ENCODE results near the gene CCSAP. TPM values are rescaled to one million over a fixed set of nuclear protein-coding genes. Genes with fewer than 3 reads are reported as not detected.

CCSAP gene
- total RNA-seq, 1 experiment from 2014 or later = 9.5 TPM

DNA sequence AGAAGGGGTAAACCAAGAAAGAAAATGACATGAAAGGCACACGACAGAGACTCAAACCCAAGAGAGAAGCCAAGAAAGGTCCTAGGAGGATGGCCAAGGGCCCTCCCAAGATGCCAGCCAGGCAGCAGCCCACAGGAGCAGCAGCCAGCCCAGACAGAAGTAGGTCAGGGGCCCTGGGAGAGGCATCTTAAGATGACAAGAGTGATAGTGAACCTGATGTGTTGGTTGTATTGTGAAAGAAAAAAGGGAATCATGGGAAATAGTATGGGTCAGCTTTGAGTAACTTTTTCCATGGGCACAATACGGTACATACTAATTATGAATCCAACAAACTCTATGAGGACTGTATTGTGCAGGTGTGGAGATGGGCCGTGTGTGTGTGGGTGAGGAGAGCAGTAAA is 3.3 kb downstream of the CCSAP start:
- peaks cover 23% of the 10 kb centered on the region for H3K4me1 ChIP-seq (ENCODE audit: insufficient read depth, low read length)
- ATAC-seq (no peak), DNase-seq (peak; percentile 26)
- no peaks in the 10 kb centered on the region for H3K27me3 ChIP-seq (ENCODE audit: low read length)
- H2AFZ ChIP-seq (ENCODE audit: low read length) = no peak overlapping the region
- ChIA-PET POLR2A (ENCODE audit: unreplicated experiment) (no interaction called here), CTCF (no interaction called here)
- H3K9me3 ChIP-seq (ENCODE audit: low read length) = no peaks in the 10 kb centered on the region
- no peaks in the 10 kb centered on the region for H3K36me3 ChIP-seq (ENCODE audit: low read depth, low read length)
- H3K9me2 ChIP-seq (replicated peaks; ENCODE audit: low read length) = no peaks in the 10 kb centered on the region
- no peaks in the 10 kb centered on the region for H4K20me1 ChIP-seq (ENCODE audit: low read length)
- intact Hi-C loops (cut with micrococcal nuclease) = no loop called here
- peak overlapping the region; percentile 97 for H3K4me2 ChIP-seq (ENCODE audit: low read length)
- H3K79me2 ChIP-seq (ENCODE audit: low read length) = peaks cover 66% of the 10 kb centered on the region
- no peaks in the 10 kb centered on the region for H3F3A ChIP-seq (ENCODE audit: low read length, unreplicated experiment)
- BruUV-seq (replicated peaks) = no TSS peak
- H3K27ac ChIP-seq (ENCODE audit: low read length) = no peak overlapping the region
- TF ChIP-seq, protein P1, sequence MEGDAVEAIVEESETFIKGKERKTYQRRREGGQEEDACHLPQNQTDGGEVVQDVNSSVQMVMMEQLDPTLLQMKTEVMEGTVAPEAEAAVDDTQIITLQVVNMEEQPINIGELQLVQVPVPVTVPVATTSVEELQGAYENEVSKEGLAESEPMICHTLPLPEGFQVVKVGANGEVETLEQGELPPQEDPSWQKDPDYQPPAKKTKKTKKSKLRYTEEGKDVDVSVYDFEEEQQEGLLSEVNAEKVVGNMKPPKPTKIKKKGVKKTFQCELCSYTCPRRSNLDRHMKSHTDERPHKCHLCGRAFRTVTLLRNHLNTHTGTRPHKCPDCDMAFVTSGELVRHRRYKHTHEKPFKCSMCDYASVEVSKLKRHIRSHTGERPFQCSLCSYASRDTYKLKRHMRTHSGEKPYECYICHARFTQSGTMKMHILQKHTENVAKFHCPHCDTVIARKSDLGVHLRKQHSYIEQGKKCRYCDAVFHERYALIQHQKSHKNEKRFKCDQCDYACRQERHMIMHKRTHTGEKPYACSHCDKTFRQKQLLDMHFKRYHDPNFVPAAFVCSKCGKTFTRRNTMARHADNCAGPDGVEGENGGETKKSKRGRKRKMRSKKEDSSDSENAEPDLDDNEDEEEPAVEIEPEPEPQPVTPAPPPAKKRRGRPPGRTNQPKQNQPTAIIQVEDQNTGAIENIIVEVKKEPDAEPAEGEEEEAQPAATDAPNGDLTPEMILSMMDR (conservative IDR thresholded peaks at IDR 0.05; ENCODE audit: low read depth, low read length) = no peak
- no peak for TF ChIP-seq EZH2 (IDR thresholded peaks at IDR 0.05; ENCODE audit: low read length, unreplicated experiment)
- TF ChIP-seq EZH2phosphoT487 (IDR thresholded peaks at IDR 0.05; ENCODE audit: borderline replicate concordance, low read length) = no peak
- no peak overlapping the region for H3K9ac ChIP-seq (ENCODE audit: low read length)
- H3K4me3 ChIP-seq (ENCODE audit: low read length) = no peak overlapping the region

GRCh38 chr1:229339086-229339485 is 3.8 kb downstream of the CCSAP start:
- intact Hi-C loops (cut with micrococcal nuclease) = no loop called here
- ChIA-PET POLR2A (ENCODE audit: unreplicated experiment) (no interaction called here), CTCF (no interaction called here)
- no TSS peak for BruUV-seq (replicated peaks)
- Histone ChIP-seq H3K79me2 (ENCODE audit: low read length) (peaks cover 66% of the 10 kb centered on the region), H3K4me2 (ENCODE audit: low read length) (peak overlapping the region; percentile 97), H3K9me2 (replicated peaks; ENCODE audit: low read length) (no peaks in the 10 kb centered on the region), H3K36me3 (ENCODE audit: low read depth, low read length) (no peaks in the 10 kb centered on the region), H3K4me1 (ENCODE audit: insufficient read depth, low read length) (peaks cover 23% of the 10 kb centered on the region), H3F3A (ENCODE audit: low read length, unreplicated experiment) (no peaks in the 10 kb centered on the region), H4K20me1 (ENCODE audit: low read length) (no peaks in the 10 kb centered on the region), H3K27me3 (ENCODE audit: low read length) (no peaks in the 10 kb centered on the region), H3K9me3 (ENCODE audit: low read length) (no peaks in the 10 kb centered on the region), H3K27ac (ENCODE audit: low read length) (no peak overlapping the region), H3K9ac (ENCODE audit: low read length) (no peak overlapping the region), H2AFZ (ENCODE audit: low read length) (no peak overlapping the region), H3K4me3 (ENCODE audit: low read length) (no peak overlapping the region)
- DNase-seq = no peak
- no peak for ATAC-seq
- TF ChIP-seq EZH2phosphoT487 (IDR thresholded peaks at IDR 0.05; ENCODE audit: borderline replicate concordance, low read length) (no peak), EZH2 (IDR thresholded peaks at IDR 0.05; ENCODE audit: low read length, unreplicated experiment) (no peak)
- TF ChIP-seq, protein P1 (conservative IDR thresholded peaks at IDR 0.05; ENCODE audit: low read depth, low read length) = no peak

- ATAC-seq (no peak), DNase-seq (no peak)
- no peak overlapping the region for H3K4me3 ChIP-seq (ENCODE audit: low read length)
- H3K36me3 ChIP-seq (ENCODE audit: low read depth, low read length) = no peaks in the 10 kb centered on the region
- no TSS peak for BruUV-seq (replicated peaks)
- H2AFZ ChIP-seq (ENCODE audit: low read length) = no peak overlapping the region
- CTCF ChIA-PET = no interaction called here
- POLR2A ChIA-PET (ENCODE audit: unreplicated experiment) = no interaction called here
- H4K20me1 ChIP-seq (ENCODE audit: low read length) = no peaks in the 10 kb centered on the region
- H3K4me1 ChIP-seq (ENCODE audit: insufficient read depth, low read length) = peaks cover 17% of the 10 kb centered on the region
- H3F3A ChIP-seq (ENCODE audit: low read length, unreplicated experiment) = no peaks in the 10 kb centered on the region
- H3K27me3 ChIP-seq (ENCODE audit: low read length) = no peaks in the 10 kb centered on the region
- no peak overlapping the region for H3K4me2 ChIP-seq (ENCODE audit: low read length)
- H3K9ac ChIP-seq (ENCODE audit: low read length) = no peak overlapping the region
- H3K9me3 ChIP-seq (ENCODE audit: low read length) = no peaks in the 10 kb centered on the region
- TF ChIP-seq EZH2phosphoT487 (IDR thresholded peaks at IDR 0.05; ENCODE audit: borderline replicate concordance, low read length) (no peak), EZH2 (IDR thresholded peaks at IDR 0.05; ENCODE audit: low read length, unreplicated experiment) (no peak)
- TF ChIP-seq, protein P1 (conservative IDR thresholded peaks at IDR 0.05; ENCODE audit: low read depth, low read length) = no peak
- intact Hi-C loops (cut with micrococcal nuclease) = loop anchor here (2.0 kb wide), 1 partner anchor 216 kb away; no protein-coding TSS in a partner anchor
- H3K79me2 ChIP-seq (ENCODE audit: low read length) = peaks cover 61% of the 10 kb centered on the region
- H3K9me2 ChIP-seq (replicated peaks; ENCODE audit: low read length) = no peaks in the 10 kb centered on the region
- no peak overlapping the region for H3K27ac ChIP-seq (ENCODE audit: low read length)
Measured at GRCh38 chr1:229336345-229336744, 6.5 kb downstream of the CCSAP start.
